ENCODE results near the gene TARS3.

- TF ChIP-seq CTCF (conservative IDR thresholded peaks at IDR 0.05) (no peak), EZH2 (IDR thresholded peaks at IDR 0.05; ENCODE audit: low read depth) (no peak)
These were observed 81.9 kb downstream of the TARS3 start for GRCh38 chr15:101642361-101642760.
